ENCODE results near the gene LHFPL5.

The LHFPL5 gene

GRCh38 chr6:35777356-35778102 lies 27.6 kb upstream of the LHFPL5 start:
- Histone ChIP-seq H3K27ac (replicated peaks) (no peak overlapping the region), H3K4me3 (replicated peaks; ENCODE audit: insufficient read depth, low read length) (no peak overlapping the region), H3K27me3 (ENCODE audit: insufficient read depth, poor library complexity, severe bottlenecking) (no peaks in the 10 kb centered on the region)
- no peak for DNase-seq (ENCODE audit: low read depth in 1 of 2, low spot score in 1 of 2)
- TF ChIP-seq POLR2AphosphoS5 (IDR thresholded peaks at IDR 0.05; ENCODE audit: low read depth) (no peak), SPI1 (IDR thresholded peaks at IDR 0.05; ENCODE audit: borderline replicate concordance, low read depth) (no peak), GABPA (IDR thresholded peaks at IDR 0.05; ENCODE audit: low read depth) (no peak), CTCF (IDR thresholded peaks at IDR 0.05; ENCODE audit: insufficient read depth, low read length) (no peak)
- TF ChIP-seq, protein P1, sequence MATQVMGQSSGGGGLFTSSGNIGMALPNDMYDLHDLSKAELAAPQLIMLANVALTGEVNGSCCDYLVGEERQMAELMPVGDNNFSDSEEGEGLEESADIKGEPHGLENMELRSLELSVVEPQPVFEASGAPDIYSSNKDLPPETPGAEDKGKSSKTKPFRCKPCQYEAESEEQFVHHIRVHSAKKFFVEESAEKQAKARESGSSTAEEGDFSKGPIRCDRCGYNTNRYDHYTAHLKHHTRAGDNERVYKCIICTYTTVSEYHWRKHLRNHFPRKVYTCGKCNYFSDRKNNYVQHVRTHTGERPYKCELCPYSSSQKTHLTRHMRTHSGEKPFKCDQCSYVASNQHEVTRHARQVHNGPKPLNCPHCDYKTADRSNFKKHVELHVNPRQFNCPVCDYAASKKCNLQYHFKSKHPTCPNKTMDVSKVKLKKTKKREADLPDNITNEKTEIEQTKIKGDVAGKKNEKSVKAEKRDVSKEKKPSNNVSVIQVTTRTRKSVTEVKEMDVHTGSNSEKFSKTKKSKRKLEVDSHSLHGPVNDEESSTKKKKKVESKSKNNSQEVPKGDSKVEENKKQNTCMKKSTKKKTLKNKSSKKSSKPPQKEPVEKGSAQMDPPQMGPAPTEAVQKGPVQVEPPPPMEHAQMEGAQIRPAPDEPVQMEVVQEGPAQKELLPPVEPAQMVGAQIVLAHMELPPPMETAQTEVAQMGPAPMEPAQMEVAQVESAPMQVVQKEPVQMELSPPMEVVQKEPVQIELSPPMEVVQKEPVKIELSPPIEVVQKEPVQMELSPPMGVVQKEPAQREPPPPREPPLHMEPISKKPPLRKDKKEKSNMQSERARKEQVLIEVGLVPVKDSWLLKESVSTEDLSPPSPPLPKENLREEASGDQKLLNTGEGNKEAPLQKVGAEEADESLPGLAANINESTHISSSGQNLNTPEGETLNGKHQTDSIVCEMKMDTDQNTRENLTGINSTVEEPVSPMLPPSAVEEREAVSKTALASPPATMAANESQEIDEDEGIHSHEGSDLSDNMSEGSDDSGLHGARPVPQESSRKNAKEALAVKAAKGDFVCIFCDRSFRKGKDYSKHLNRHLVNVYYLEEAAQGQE (IDR thresholded peaks at IDR 0.05; ENCODE audit: insufficient replicate concordance, low read depth), result no peak

GRCh38 chr6:35778437-35778836 lies 26.7 kb upstream of the LHFPL5 start:
- Histone ChIP-seq H3K27me3 (ENCODE audit: insufficient read depth, poor library complexity, severe bottlenecking) (no peaks in the 10 kb centered on the region), H3K4me3 (replicated peaks; ENCODE audit: insufficient read depth, low read length) (no peak overlapping the region), H3K27ac (replicated peaks) (no peak overlapping the region)
- DNase-seq (ENCODE audit: low read depth in 1 of 2, low spot score in 1 of 2), result no peak
- TF ChIP-seq POLR2AphosphoS5 (IDR thresholded peaks at IDR 0.05; ENCODE audit: low read depth) (no peak), GABPA (IDR thresholded peaks at IDR 0.05; ENCODE audit: low read depth) (no peak), SPI1 (IDR thresholded peaks at IDR 0.05; ENCODE audit: borderline replicate concordance, low read depth) (no peak), CTCF (IDR thresholded peaks at IDR 0.05; ENCODE audit: insufficient read depth, low read length) (no peak)
- TF ChIP-seq, protein P1 (IDR thresholded peaks at IDR 0.05; ENCODE audit: insufficient replicate concordance, low read depth), result no peak

DNA sequence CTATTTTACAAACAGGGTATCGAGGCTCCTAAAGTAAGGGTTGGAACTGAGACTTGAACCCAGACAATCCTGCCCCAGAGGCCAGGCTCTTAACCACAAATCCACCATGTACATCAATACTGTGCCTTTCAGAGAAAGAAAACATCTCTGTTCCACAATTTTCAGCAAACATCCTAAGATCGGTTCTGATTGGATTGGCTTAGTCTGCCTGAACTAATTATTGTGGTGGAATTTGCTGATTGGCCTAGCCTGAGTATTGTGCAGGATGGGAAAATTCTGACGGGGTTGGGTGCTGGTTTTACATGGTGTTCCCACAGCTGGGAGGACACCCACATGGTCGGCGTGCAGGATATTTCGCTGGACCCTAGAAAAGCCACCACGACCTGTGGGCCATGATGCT lies 24.4 kb upstream of the LHFPL5 start, which contains the start of gene CLPSL1:
Gene CLPSL1 (plus strand): TSS at position 301 of the 400 bp plus-strand sequence. CDS start 92 bp downstream, at position 393.
- no peaks in the 10 kb centered on the region for H3K27me3 ChIP-seq (ENCODE audit: insufficient read depth, poor library complexity, severe bottlenecking)

More for the DNA sequence above, 24.4 kb upstream of the LHFPL5 start, which contains the start of gene CLPSL1:
- H3K4me3 ChIP-seq (replicated peaks; ENCODE audit: insufficient read depth, low read length), result no peak within 1 kb of the TSS
- TF ChIP-seq SPI1 (IDR thresholded peaks at IDR 0.05; ENCODE audit: borderline replicate concordance, low read depth) (no peak), GABPA (IDR thresholded peaks at IDR 0.05; ENCODE audit: low read depth) (no peak), CTCF (IDR thresholded peaks at IDR 0.05; ENCODE audit: insufficient read depth, low read length) (no peak), POLR2AphosphoS5 (IDR thresholded peaks at IDR 0.05; ENCODE audit: low read depth) (no peak)
- TF ChIP-seq, protein P1 (IDR thresholded peaks at IDR 0.05; ENCODE audit: insufficient replicate concordance, low read depth), result no peak
- H3K27ac ChIP-seq (replicated peaks), result no peak within 1 kb of the TSS
- no peak for DNase-seq (ENCODE audit: low read depth in 1 of 2, low spot score in 1 of 2)

Measured in HL-60 (cell line).